Stomach smooth muscle (tissue), 2 donors: ENCODE data around the gene RPS15A.
"Not testable (repeated sequence)": the region's sequence is repeated elsewhere in the genome, so short reads cannot be mapped to it uniquely, and the experiment has no call there.

Source experiments
- H3K27ac ChIP-seq: one replicate; pipeline ENCODE4 v1.7.0; 2013; ENCODE audit warnings: mild to moderate bottlenecking, low read length, inconsistent platforms
- H3K27me3 ChIP-seq, 2 donors: one replicate each; pipeline ENCODE4 v1.7.0; 2013; ENCODE audit warnings: low read length in 2 of 2; ENCODE audit not compliant: insufficient read depth in 2 of 2, control insufficient read depth in 1 of 2
- H3K36me3 ChIP-seq, 2 donors: one replicate each; pipeline ENCODE4 v1.7.0; 2013; ENCODE audit warnings: low read length in 2 of 2; ENCODE audit not compliant: control insufficient read depth in 2 of 2, insufficient read depth in 2 of 2
- H3K4me1 ChIP-seq: one replicate; pipeline ENCODE4 v1.7.0; 2013; ENCODE audit warnings: low read length; ENCODE audit not compliant: control insufficient read depth, insufficient read depth
- H3K4me3 ChIP-seq, 2 donors: one replicate each; pipeline ENCODE4 v1.7.0; 2013; ENCODE audit warnings: low read length in 2 of 2
- H3K9ac ChIP-seq, 2 donors: one replicate each; pipeline ENCODE4 v1.7.0; 2013; ENCODE audit warnings: low read length in 2 of 2, mild to moderate bottlenecking in 1 of 2
- H3K9me3 ChIP-seq, 2 donors: one replicate each; pipeline ENCODE4 v1.7.0; 2013; ENCODE audit warnings: low read length in 2 of 2; ENCODE audit not compliant: control insufficient read depth in 2 of 2
- donor health status: healthy.
- donor health status: Pancreatic carcinoma.

Gene RPS15A

DNA sequence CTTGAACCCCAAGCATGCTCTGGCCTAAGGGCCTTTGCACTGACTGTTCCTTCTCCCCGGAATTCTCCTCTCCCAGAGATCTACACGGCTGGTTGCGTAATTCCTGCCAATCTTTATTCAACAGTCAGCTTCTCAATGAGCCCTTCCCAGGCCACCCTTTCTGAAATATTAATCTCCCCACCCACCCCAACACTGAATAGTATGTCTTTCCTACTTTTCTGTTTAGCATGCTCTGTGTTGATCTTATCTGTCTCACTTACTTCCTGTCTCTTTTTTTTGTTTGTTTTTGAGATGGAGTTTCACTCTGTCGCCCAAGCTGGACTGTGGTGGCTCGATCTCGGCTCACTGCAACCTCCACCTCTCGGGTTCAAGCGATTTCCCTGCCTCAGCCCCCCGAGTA is 33.5 kb downstream of the RPS15A start:
- H3K9ac ChIP-seq, H3K27ac ChIP-seq, H3K27me3 ChIP-seq, H3K9me3 ChIP-seq, H3K4me1 ChIP-seq, H3K4me3 ChIP-seq, H3K36me3 ChIP-seq: not testable (repeated sequence)

DNA sequence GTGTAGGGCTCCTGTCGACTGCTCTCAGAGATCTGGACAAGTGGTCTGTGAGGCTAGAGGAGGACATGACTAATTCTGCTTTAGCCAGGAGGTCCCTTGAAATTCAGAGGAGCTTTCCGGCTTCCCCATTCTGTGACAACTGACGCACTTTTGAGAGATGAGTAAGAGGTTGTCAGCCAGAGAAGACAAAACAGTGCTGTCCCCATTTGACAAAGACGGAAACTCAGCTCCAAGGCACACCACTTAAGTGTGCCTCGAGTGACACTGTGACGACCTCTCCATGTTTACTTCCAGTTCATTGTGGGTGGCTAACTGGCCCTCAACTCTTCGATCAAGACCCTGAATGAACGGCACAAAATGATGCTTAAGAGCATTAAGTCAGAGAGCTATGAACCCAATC is 47.3 kb downstream of the RPS15A start:
- not testable (repeated sequence) for H3K9me3 ChIP-seq, H3K27ac ChIP-seq, H3K36me3 ChIP-seq, H3K4me3 ChIP-seq, H3K27me3 ChIP-seq, H3K4me1 ChIP-seq, H3K9ac ChIP-seq

DNA sequence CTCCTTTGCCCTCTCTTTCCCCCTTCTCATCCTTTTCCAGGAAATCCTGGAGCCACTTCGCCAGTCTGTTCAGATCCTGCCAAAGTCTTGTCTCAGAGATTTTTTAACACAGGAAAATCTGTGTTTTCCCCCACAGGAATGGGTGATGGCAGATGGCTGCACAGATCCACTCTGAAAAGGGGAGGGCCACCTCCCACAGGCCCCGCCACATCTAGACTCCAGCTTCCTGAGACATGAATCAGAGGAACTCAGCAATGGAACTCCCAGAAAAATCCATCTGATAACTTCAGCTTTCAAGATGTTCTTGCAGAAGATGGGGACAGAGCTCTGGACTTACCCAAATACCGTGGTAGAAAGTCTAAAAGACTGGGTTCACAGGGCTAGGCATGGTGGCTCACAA is 50.1 kb downstream of the RPS15A start:
- not testable (repeated sequence) for H3K4me1 ChIP-seq, H3K9ac ChIP-seq, H3K36me3 ChIP-seq, H3K27me3 ChIP-seq, H3K4me3 ChIP-seq, H3K9me3 ChIP-seq, H3K27ac ChIP-seq

DNA sequence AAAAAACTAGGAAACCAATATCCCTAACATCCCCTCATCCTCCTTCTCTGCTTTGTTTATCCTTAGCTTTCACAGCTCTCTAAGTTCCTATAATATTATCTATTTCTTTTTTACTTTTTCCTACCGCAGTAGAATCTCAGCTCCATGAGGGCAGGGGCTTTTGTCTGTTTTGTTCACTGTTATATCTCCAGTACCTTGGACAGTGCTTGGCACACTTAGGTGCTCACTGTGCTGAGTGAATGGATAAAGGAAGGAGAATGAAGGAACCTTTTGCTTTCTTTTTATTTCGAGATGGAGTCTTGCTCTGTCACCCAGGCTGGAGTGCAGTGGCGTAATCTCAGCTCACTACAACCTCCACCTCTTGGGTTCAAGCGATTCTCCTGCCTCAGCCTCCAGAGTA is 51.4 kb downstream of the RPS15A start:
- not testable (repeated sequence) for H3K4me3 ChIP-seq, H3K36me3 ChIP-seq, H3K4me1 ChIP-seq, H3K9me3 ChIP-seq, H3K9ac ChIP-seq, H3K27me3 ChIP-seq, H3K27ac ChIP-seq

DNA sequence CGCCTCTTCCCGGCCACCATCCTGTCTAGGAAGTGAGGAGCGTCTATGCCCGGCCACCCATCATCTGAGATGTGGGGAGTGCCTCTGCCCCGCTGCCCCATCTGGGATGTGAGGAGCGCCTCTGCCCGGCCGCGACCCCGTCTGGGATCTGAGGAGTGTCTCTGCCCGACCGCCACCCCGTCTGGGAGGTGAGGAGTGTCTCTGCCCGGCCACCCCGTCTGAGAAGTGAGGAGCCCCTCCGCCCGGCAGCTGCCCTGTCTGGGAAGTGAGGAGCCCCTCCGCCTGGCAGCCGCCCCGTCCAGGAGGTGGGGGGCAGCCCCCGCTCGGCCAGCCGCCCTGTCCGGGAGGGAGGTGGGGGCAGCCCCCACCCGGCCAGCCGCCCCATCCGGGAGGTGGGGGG is 55.9 kb downstream of the RPS15A start:
- H3K4me3 ChIP-seq, H3K9ac ChIP-seq, H3K27me3 ChIP-seq, H3K4me1 ChIP-seq, H3K36me3 ChIP-seq, H3K9me3 ChIP-seq, H3K27ac ChIP-seq: not testable (repeated sequence)
